Measurements from ENCODE around the gene MAST4.

Gene MAST4

GRCh38 chr5:67031057-67031443 lies 434.9 kb downstream of the MAST4 start:
- H3K27me3 ChIP-seq (ENCODE audit: insufficient read depth, poor library complexity, severe bottlenecking): no peaks in the 10 kb centered on the region
- no peak for TF ChIP-seq GABPA (IDR thresholded peaks at IDR 0.05; ENCODE audit: low read depth)
- H3K4me3 ChIP-seq (replicated peaks; ENCODE audit: insufficient read depth, low read length): no peak overlapping the region
- DNase-seq (ENCODE audit: low read depth in 1 of 2, low spot score in 1 of 2): no peak
- H3K27ac ChIP-seq (replicated peaks): no peak overlapping the region

GRCh38 chr5:67031692-67032091 lies 435.5 kb downstream of the MAST4 start:
- no peak for DNase-seq (ENCODE audit: low read depth in 1 of 2, low spot score in 1 of 2)
- no peak overlapping the region for H3K27ac ChIP-seq (replicated peaks)
- H3K4me3 ChIP-seq (replicated peaks; ENCODE audit: insufficient read depth, low read length): no peak overlapping the region
- no peak for TF ChIP-seq REST (IDR thresholded peaks at IDR 0.05; ENCODE audit: insufficient replicate concordance, low read depth)
- TF ChIP-seq SPI1 (IDR thresholded peaks at IDR 0.05; ENCODE audit: borderline replicate concordance, low read depth): no peak
- TF ChIP-seq CTCF (IDR thresholded peaks at IDR 0.05; ENCODE audit: insufficient read depth, low read length): no peak
- no peak for TF ChIP-seq GABPA (IDR thresholded peaks at IDR 0.05; ENCODE audit: low read depth)
- TF ChIP-seq POLR2AphosphoS5 (IDR thresholded peaks at IDR 0.05; ENCODE audit: low read depth): no peak
- H3K27me3 ChIP-seq (ENCODE audit: insufficient read depth, poor library complexity, severe bottlenecking): no peaks in the 10 kb centered on the region

GRCh38 chr5:67032921-67033664 lies 436.9 kb downstream of the MAST4 start:
- peak in 1 of 2 experiments; percentile 3 for DNase-seq (ENCODE audit: low read depth in 1 of 2, low spot score in 1 of 2)
- TF ChIP-seq POLR2AphosphoS5 (IDR thresholded peaks at IDR 0.05; ENCODE audit: low read depth): no peak
- H3K4me3 ChIP-seq (replicated peaks; ENCODE audit: insufficient read depth, low read length): no peak overlapping the region

GRCh38 chr5:67033880-67034651 lies 437.9 kb downstream of the MAST4 start:
- no peak for TF ChIP-seq REST (IDR thresholded peaks at IDR 0.05; ENCODE audit: insufficient replicate concordance, low read depth)
- no peak overlapping the region for H3K27ac ChIP-seq (replicated peaks)
- no peak for DNase-seq (ENCODE audit: low read depth in 1 of 2, low spot score in 1 of 2)
- H3K27me3 ChIP-seq (ENCODE audit: insufficient read depth, poor library complexity, severe bottlenecking): no peaks in the 10 kb centered on the region
- no peak overlapping the region for H3K4me3 ChIP-seq (replicated peaks; ENCODE audit: insufficient read depth, low read length)

More at GRCh38 chr5:67032921-67033664, 436.9 kb downstream of the MAST4 start:
- H3K27me3 ChIP-seq (ENCODE audit: insufficient read depth, poor library complexity, severe bottlenecking): no peaks in the 10 kb centered on the region
- H3K27ac ChIP-seq (replicated peaks): no peak overlapping the region

- TF ChIP-seq POLR2AphosphoS5 (IDR thresholded peaks at IDR 0.05; ENCODE audit: low read depth): no peak
- H3K27ac ChIP-seq (replicated peaks): no peak overlapping the region
- no peaks in the 10 kb centered on the region for H3K27me3 ChIP-seq (ENCODE audit: insufficient read depth, poor library complexity, severe bottlenecking)
- DNase-seq (ENCODE audit: low read depth in 1 of 2, low spot score in 1 of 2): no peak
- H3K4me3 ChIP-seq (replicated peaks; ENCODE audit: insufficient read depth, low read length): no peak overlapping the region
Observed at GRCh38 chr5:67035098-67035740, 439.0 kb downstream of the MAST4 start.
